AG10803 (cell line): ENCODE data around the gene DHPS.

Source experiments
- DNase-seq: peaks from one replicate; pipeline ENCODE4 v3.0.0; 2010; ENCODE audit warnings: low read depth
- H3K4me3 ChIP-seq: 2 replicates; pipeline ENCODE4 v1.5.1; 2011; ENCODE audit warnings: mild to moderate bottlenecking, low read length, control low read depth
- CTCF ChIP-seq: conservative IDR thresholded peaks from 2 replicates; pipeline ENCODE4 v1.5.1; 2011; ENCODE audit warnings: mild to moderate bottlenecking, low read length, control low read depth, inconsistent platforms

Gene DHPS

GRCh38 chr19:12665671-12666264 is 15.9 kb downstream of the DHPS start:
- no peak for DNase-seq
- no peak for TF ChIP-seq CTCF
- peak overlapping the region; percentile 69 for H3K4me3 ChIP-seq

- DNase-seq, result no peak
Observed at GRCh38 chr19:12665281-12665573, 16.5 kb downstream of the DHPS start.

GRCh38 chr19:12664406-12665280 is 17.0 kb downstream of the DHPS start:
- DNase-seq, result no peak
- no peak for TF ChIP-seq CTCF
- H3K4me3 ChIP-seq, result no peak overlapping the region

More at GRCh38 chr19:12665281-12665573, 16.5 kb downstream of the DHPS start:
- TF ChIP-seq CTCF, result no peak
- no peak overlapping the region for H3K4me3 ChIP-seq

GRCh38 chr19:12660980-12661379 is 20.7 kb downstream of the DHPS start:
- no peak for TF ChIP-seq CTCF
- H3K4me3 ChIP-seq, result no peak overlapping the region
- no peak for DNase-seq

- DNase-seq, result no peak
- no peak for TF ChIP-seq CTCF
- H3K4me3 ChIP-seq, result no peak overlapping the region
Observed at GRCh38 chr19:12657966-12658365, 23.7 kb downstream of the DHPS start.

GRCh38 chr19:12656899-12657571 is 24.6 kb downstream of the DHPS start:
- TF ChIP-seq CTCF, result no peak
- H3K4me3 ChIP-seq, result no peak overlapping the region
- DNase-seq, result no peak
